Endodermal cell (in vitro differentiated cells): ENCODE data around the gene POT1. TPM values are rescaled to one million over a fixed set of nuclear protein-coding genes. Genes with fewer than 3 reads are reported as not detected.

Source experiments
- DNase-seq: peaks from one replicate; pipeline ENCODE4 v3.0.0-alpha.2; 2017
- H3K27ac ChIP-seq: 2 replicates; pipeline ENCODE4 v1.5.1; 2013; ENCODE audit warnings: mild to moderate bottlenecking, low read depth, low read length, moderate library complexity
- H3K27me3 ChIP-seq: 2 replicates; pipeline ENCODE4 v1.6.1; 2013; ENCODE audit warnings: mild to moderate bottlenecking, low read length, moderate library complexity; ENCODE audit not compliant: insufficient read depth, control insufficient read depth, poor library complexity, severe bottlenecking
- H3K36me3 ChIP-seq: 2 replicates; pipeline ENCODE4 v1.7.0; 2013; ENCODE audit warnings: mild to moderate bottlenecking, low read length, moderate library complexity; ENCODE audit not compliant: control insufficient read depth, insufficient read depth
- H3K4me1 ChIP-seq: one replicate; pipeline ENCODE4 v1.7.0; 2013; ENCODE audit warnings: low read length; ENCODE audit not compliant: control insufficient read depth, insufficient read depth
- H3K4me3 ChIP-seq: 2 replicates; pipeline ENCODE4 v1.5.1; 2013; ENCODE audit warnings: mild to moderate bottlenecking, low read length, moderate library complexity
- H3K9ac ChIP-seq: 2 replicates; pipeline ENCODE4 v1.6.1; 2013; ENCODE audit warnings: mild to moderate bottlenecking, low read length, moderate library complexity; ENCODE audit not compliant: poor library complexity, severe bottlenecking; ENCODE audit errors: extremely low read depth
- H3K9me3 ChIP-seq: 2 replicates; pipeline ENCODE4 v1.6.1; 2013; ENCODE audit warnings: mild to moderate bottlenecking, low read length, moderate library complexity; ENCODE audit not compliant: control insufficient read depth
- H3K27ac Mint-ChIP-seq: 2 replicates; pipeline ENCODE4 v1.8.0; 2020; ENCODE audit warnings: mixed read lengths
- H3K27me3 Mint-ChIP-seq: 2 replicates; pipeline ENCODE4 v1.8.0; 2021; ENCODE audit warnings: mild to moderate bottlenecking, mixed read lengths; ENCODE audit not compliant: insufficient read depth
- H3K36me3 Mint-ChIP-seq: 2 replicates; pipeline ENCODE4 v1.8.0; 2020; ENCODE audit warnings: low read depth, mixed read lengths
- H3K4me1 Mint-ChIP-seq: 2 replicates; pipeline ENCODE4 v1.8.0; 2020; ENCODE audit warnings: mixed read lengths
- H3K4me3 Mint-ChIP-seq: 2 replicates; pipeline ENCODE4 v1.8.0; 2020; ENCODE audit warnings: mild to moderate bottlenecking, moderate library complexity, mixed read lengths
- H3K9me3 Mint-ChIP-seq: 2 replicates; pipeline ENCODE4 v1.8.0; 2020; ENCODE audit warnings: mild to moderate bottlenecking, mixed read lengths
- WGBS, 2 experiments: methylation state at CpG; one replicate each; pipeline versions ENCODE4 v1.1.5 to v1.1.7; 2013; ENCODE audit warnings: missing lambda C conversion rate in 2 of 2, mixed read lengths in 1 of 2; ENCODE audit not compliant: insufficient coverage in 1 of 2, insufficient read length in 1 of 2; 5-methylcytosine and 5-hydroxymethylcytosine counted together
- total RNA-seq, 2 donors: library from RNA; stranded (reverse); fragmentation: NEBNext Ultra II Directional in 1 of 2; extraction: Animal tissue kit (Norgen Biotek cat#: 25700) in 1 of 2; gene quantifications; 2 replicates in 1 of 2; 3 replicates in 1 of 2; pipeline ENCODE4 v1.2.1, GENCODE V29; 2021
- TF ChIP-seq, protein P1 (sequence below): fragments of 200-600 bp; sonication (generic); conservative IDR thresholded peaks from 2 replicates; pipeline ENCODE4 v1.5.0; 2021; ENCODE audit warnings: antibody characterized with exemption, mild to moderate bottlenecking

POT1 gene
- total RNA-seq, 2 donors from 2014 or later: 31.2 to 41.8 TPM

DNA sequence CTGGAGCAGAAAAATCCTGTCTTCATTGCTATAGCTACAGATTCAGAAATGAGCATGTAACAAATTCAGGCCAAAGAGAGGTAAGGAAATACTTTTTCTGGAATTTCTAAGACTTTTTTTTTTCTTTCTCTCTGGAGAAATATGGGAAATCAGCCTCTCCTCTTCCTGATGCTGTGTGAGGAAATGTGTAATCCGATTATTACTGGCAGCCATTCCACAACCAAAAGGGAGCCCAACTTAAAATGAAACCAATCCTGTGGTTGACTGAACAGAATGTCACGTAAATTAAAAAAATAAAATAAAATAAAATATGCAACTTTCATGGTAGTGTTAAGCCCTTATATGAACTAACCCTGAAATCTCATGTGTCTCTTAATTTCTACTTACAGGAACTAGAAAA is 10.7 kb upstream of the POT1 start:
- 100% methylated on average over 2 of the region's 2 CpGs; no CpG with 5 or more reads in 1 of the 2 experiments for WGBS, 2 experiments
- H3K4me1 Mint-ChIP-seq: peaks cover 2% of the 10 kb centered on the region
- Histone ChIP-seq H3K36me3 (no peaks in the 10 kb centered on the region), H3K9ac (no peak overlapping the region), H3K27me3 (peaks cover 5% of the 10 kb centered on the region), H3K4me3 (no peak overlapping the region), H3K9me3 (no peaks in the 10 kb centered on the region), H3K27ac (no peak overlapping the region), H3K4me1 (no peaks in the 10 kb centered on the region)
- no peak for DNase-seq
- TF ChIP-seq, protein P1, sequence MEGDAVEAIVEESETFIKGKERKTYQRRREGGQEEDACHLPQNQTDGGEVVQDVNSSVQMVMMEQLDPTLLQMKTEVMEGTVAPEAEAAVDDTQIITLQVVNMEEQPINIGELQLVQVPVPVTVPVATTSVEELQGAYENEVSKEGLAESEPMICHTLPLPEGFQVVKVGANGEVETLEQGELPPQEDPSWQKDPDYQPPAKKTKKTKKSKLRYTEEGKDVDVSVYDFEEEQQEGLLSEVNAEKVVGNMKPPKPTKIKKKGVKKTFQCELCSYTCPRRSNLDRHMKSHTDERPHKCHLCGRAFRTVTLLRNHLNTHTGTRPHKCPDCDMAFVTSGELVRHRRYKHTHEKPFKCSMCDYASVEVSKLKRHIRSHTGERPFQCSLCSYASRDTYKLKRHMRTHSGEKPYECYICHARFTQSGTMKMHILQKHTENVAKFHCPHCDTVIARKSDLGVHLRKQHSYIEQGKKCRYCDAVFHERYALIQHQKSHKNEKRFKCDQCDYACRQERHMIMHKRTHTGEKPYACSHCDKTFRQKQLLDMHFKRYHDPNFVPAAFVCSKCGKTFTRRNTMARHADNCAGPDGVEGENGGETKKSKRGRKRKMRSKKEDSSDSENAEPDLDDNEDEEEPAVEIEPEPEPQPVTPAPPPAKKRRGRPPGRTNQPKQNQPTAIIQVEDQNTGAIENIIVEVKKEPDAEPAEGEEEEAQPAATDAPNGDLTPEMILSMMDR: no peak
- peaks cover 9% of the 10 kb centered on the region for H3K27me3 Mint-ChIP-seq
- H3K9me3 Mint-ChIP-seq: no peaks in the 10 kb centered on the region
- no peak overlapping the region for H3K4me3 Mint-ChIP-seq
- no peaks in the 10 kb centered on the region for H3K36me3 Mint-ChIP-seq
- no peak overlapping the region for H3K27ac Mint-ChIP-seq

DNA sequence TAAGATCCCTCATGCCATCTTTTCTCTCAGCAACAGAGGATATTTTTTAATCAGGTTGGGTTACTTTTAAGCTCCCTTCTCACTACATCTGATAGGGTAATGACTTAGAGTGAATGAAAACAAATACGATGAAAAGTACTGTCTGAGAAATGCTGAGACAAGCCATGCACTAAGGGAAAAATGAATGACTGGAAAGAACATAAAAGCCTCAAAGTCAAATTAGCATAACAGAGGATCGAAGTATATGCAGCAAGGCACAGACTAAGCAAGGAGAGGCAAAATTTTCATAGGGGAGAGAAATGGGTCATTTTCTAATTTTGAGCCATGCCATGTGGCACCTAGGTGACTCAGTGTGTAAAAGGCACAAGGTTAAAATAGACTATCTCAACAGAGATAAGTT is 8.5 kb upstream of the POT1 start:
- no peaks in the 10 kb centered on the region for H3K36me3 Mint-ChIP-seq
- H3K4me1 Mint-ChIP-seq: no peaks in the 10 kb centered on the region
- Histone ChIP-seq H3K27ac (no peak overlapping the region), H3K27me3 (no peaks in the 10 kb centered on the region), H3K4me3 (no peak overlapping the region), H3K9me3 (no peaks in the 10 kb centered on the region), H3K4me1 (no peaks in the 10 kb centered on the region), H3K9ac (no peak overlapping the region), H3K36me3 (no peaks in the 10 kb centered on the region)
- no peaks in the 10 kb centered on the region for H3K9me3 Mint-ChIP-seq
- TF ChIP-seq, protein P1: no peak
- H3K27ac Mint-ChIP-seq: no peak overlapping the region
- no peak for DNase-seq
- no peak overlapping the region for H3K4me3 Mint-ChIP-seq
- 92 to 97% methylated on average over 1 to 2 of the region's 2 CpGs for WGBS, 2 experiments
- H3K27me3 Mint-ChIP-seq: no peaks in the 10 kb centered on the region

DNA sequence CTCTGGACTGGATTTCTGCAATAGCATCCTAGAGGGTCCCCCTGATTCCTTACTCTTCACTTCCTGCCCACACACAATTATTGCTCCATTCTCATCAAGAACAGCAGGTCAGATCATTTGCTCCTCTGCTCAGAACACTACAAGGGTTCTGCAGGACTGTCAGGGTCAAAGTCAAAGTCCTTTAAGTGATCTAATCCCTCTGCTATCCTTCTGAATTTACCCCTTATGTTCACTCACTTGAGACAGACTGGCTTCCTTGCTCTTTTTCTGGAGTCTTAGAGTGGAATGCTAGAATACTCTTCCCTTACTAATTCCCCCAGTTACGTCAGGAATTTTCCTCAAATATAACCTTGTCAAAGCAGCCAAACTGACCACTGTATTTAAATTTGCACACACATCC is 7.5 kb upstream of the POT1 start:
- DNase-seq: no peak
- Mint-ChIP-seq H3K4me3 (no peak overlapping the region), H3K27ac (no peak overlapping the region), H3K4me1 (no peaks in the 10 kb centered on the region), H3K9me3 (no peaks in the 10 kb centered on the region), H3K27me3 (no peaks in the 10 kb centered on the region), H3K36me3 (no peaks in the 10 kb centered on the region)
- Histone ChIP-seq H3K4me3 (no peak overlapping the region), H3K4me1 (no peaks in the 10 kb centered on the region), H3K9ac (no peak overlapping the region), H3K9me3 (no peaks in the 10 kb centered on the region), H3K27ac (no peak overlapping the region), H3K36me3 (no peaks in the 10 kb centered on the region), H3K27me3 (no peaks in the 10 kb centered on the region)
- WGBS, 2 experiments: 57 to 89% methylated on average over 1 of the region's 1 CpG
- TF ChIP-seq, protein P1: no peak
